LNCaP clone FGC (cell line): ENCODE results near the gene SULF2.

Experiments
- DNase-seq: peaks from one replicate; pipeline ENCODE4 v3.0.0-alpha.2; 2011; ENCODE audit warnings: low read depth
- H3K4me3 ChIP-seq: 2 replicates; pipeline ENCODE4 v1.5.1; 2011; ENCODE audit warnings: mild to moderate bottlenecking, low read depth, low read length, control low read depth
- TF ChIP-seq, protein P1 (sequence below): IDR thresholded peaks from 2 replicates; pipeline ENCODE4 v1.5.1; 2012; ENCODE audit warnings: mild to moderate bottlenecking; ENCODE audit not compliant: control insufficient read depth, insufficient read depth; ENCODE audit errors: extremely low read depth

SULF2 gene

DNA sequence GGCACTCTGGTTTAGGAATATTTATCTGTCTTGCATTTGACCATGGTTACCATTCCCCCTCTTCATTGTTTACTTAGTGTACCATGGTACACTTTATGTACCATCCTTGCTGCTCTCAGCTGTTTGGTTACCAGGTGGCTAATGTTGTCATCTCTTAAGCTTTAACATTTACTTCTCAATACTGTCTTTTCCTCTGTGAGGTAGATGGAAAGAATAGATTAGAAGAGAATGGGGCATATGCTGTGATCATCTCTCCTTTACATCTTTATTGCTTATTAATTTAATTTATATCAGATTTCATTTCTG is 174.4 kb downstream of the SULF2 start:
- H3K4me3 ChIP-seq: no peak overlapping the region
- no peak for DNase-seq
- TF ChIP-seq, protein P1, sequence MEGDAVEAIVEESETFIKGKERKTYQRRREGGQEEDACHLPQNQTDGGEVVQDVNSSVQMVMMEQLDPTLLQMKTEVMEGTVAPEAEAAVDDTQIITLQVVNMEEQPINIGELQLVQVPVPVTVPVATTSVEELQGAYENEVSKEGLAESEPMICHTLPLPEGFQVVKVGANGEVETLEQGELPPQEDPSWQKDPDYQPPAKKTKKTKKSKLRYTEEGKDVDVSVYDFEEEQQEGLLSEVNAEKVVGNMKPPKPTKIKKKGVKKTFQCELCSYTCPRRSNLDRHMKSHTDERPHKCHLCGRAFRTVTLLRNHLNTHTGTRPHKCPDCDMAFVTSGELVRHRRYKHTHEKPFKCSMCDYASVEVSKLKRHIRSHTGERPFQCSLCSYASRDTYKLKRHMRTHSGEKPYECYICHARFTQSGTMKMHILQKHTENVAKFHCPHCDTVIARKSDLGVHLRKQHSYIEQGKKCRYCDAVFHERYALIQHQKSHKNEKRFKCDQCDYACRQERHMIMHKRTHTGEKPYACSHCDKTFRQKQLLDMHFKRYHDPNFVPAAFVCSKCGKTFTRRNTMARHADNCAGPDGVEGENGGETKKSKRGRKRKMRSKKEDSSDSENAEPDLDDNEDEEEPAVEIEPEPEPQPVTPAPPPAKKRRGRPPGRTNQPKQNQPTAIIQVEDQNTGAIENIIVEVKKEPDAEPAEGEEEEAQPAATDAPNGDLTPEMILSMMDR: no peak

DNA sequence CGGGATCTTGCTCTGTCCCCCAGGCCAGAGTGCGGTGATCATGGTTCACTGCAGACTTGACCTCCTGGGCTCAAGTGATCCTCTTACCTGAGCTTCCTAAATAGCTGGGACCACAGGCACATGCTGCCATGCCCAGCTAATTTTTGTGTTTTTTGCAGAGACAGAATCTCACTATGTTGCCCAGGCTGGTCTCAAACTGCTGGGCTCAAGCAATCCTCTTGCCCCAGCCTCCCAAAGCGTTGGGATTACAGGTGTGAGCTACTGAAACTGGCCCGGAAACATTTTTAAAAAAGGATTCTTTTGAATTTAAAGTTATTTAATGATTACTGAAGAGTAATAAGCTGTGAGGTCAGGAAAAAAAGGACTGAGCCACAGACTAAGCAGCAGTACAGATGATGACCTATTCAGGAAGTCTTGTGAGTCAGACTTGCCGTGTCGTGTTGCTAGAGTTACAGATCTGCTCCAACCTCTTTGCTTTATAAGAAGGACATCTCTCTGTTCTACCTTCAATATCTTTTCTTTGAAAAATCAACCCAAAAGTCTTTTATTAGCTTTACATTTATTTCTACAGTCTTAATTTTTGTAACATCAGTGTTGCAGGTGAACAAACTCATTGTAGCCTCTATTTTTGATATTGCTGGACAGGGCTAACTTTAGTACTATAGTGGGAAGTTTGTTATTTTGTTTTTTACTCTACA is 174.9 kb downstream of the SULF2 start:
- no peak for DNase-seq
- no peak overlapping the region for H3K4me3 ChIP-seq
- TF ChIP-seq, protein P1: no peak

DNA sequence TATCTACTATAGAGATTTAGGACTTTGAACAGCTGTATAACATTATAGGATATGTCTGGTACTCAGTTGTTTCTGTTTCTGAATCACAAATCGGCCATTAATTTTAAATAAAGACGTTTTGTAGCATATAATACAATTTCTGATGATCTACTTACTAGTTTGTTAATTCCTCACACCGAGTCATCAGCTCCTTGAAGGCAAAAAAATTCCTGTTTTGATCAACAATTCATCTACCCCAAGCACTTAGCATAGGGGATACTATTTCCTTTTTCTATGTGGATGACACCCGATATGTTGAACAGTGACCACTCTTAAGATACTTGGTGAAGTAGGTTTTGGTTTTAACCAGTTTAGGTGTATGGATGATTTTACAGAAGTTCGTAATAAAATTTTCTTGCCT is 176.3 kb downstream of the SULF2 start:
- TF ChIP-seq, protein P1: no peak
- no peak overlapping the region for H3K4me3 ChIP-seq
- no peak for DNase-seq
